NCI-H226 (cell line): ENCODE measurements around the gene DHX29.

Experiments
- DNase-seq: peaks from one replicate; pipeline ENCODE4 v3.0.0-alpha.2; 2015

Gene DHX29

GRCh38 chr5:55316289-55316688 is 8.8 kb upstream of the DHX29 start:
- DNase-seq, result no peak

DNA sequence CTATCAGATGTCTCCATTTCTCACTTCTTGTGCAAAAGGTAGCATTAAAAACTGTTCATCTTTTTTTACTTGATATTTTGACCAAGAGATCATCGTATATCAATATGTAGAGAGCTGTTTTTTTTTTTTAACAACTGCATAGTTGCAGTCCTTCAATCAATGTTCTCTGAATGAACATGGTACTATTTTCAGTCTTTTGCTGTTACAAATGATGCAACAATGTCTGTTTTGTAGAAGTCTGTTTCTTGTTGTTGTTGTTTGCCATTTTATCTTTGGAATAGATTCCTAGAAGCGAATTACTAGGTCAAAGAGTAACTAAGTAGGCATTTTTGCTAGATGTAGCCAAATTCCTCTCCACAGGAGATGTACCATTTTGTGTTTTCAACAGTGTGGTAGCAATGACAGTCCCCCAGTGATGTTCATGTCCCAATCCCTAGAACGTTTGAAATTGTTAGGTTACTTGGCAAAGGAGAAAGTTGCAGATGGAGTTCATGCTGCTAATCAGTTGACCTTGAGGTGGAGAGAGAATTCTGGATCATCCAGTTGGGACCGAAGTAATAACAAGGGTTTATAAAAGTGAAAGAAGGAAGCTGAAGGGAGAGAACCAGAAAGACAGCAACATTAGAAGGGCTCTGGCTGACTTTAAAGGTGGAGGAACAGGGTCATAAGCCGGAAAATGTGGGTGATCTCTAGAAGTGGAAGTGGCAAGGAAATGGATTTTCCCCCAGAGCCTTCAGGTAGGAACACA is 6.5 kb upstream of the DHX29 start:
- no peak for DNase-seq

GRCh38 chr5:55308254-55308836 is 851 bp upstream of the DHX29 start:
- DNase-seq, result no peak

- no peak for DNase-seq
Measured at GRCh38 chr5:55306641-55307382, 682 bp downstream of the DHX29 start.

GRCh38 chr5:55305345-55305744 is 2.1 kb downstream of the DHX29 start:
- no peak for DNase-seq

GRCh38 chr5:55304584-55304983 is 2.9 kb downstream of the DHX29 start:
- DNase-seq, result no peak

DNA sequence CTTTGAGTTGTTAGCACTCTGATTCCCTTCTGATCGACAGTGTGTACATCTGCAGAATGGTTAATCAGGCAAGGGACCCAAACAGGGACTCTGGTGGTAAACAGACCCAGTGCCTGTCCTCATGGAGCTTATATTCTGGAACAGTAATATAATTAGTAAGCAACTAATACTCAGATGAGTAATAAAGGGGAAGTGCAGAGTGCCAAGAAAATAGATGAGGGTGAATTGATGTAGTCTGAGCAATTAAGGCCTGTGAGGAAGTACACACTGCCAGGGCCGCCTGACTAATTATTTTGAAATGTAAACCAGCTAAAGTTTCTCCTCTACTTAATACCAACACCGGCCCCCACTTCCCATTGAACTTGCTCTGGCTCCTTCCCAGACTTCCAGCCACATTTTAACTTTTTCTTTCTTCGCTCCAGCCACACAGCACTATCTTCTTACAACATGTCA is 4.2 kb downstream of the DHX29 start:
- peak; percentile 78 for DNase-seq

GRCh38 chr5:55300890-55301289 is 6.6 kb downstream of the DHX29 start:
- no peak for DNase-seq

- DNase-seq, result no peak
Measured at GRCh38 chr5:55294935-55295334, 12.6 kb downstream of the DHX29 start.

DNA sequence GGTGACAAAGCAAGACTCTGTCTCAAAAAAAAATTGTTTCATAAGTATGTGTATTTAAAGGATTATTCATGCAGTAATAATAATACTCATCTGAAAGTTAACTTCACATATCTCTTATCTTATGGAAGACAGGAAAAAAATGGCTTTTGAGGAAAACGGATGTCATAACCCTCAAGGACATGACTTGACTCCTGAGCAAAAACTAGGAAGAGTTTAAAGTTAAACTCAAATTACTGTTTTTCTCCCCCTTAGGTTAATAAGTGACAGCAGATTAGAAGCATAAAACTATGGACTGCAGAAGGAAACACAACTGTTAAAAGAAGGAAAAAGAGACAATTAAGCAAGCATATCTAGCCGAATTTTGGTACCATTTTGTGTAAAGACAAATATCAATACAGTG is 16.5 kb downstream of the DHX29 start:
- DNase-seq, result no peak

- DNase-seq, result no peak
Measured at GRCh38 chr5:55289808-55290207, 17.7 kb downstream of the DHX29 start.

DNA sequence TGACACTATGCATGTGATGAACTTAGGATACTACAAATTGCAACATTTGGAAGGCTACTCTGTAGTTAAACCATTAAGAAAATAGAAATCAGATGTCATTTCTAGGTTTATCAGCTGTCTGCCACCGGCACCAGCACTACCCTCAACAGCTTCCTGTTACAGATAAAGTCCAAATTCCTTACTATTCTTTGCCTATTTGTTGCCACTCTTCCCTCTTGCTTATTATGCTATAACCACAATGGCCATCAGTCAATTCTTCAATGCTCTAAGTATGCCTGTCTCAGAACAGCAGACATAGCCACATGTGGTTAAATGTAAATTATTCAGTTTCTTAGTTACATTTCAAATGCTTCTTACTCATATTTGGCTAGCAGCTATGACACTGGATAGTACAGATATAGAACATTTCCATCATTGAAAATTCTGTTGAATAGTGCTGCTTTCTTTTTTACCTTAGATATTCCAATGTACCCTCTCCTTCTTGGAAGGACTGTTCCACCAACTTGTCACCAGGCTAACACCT is 21.0 kb downstream of the DHX29 start:
- no peak for DNase-seq

GRCh38 chr5:55278778-55279177 is 28.7 kb downstream of the DHX29 start:
- no peak for DNase-seq

DNA sequence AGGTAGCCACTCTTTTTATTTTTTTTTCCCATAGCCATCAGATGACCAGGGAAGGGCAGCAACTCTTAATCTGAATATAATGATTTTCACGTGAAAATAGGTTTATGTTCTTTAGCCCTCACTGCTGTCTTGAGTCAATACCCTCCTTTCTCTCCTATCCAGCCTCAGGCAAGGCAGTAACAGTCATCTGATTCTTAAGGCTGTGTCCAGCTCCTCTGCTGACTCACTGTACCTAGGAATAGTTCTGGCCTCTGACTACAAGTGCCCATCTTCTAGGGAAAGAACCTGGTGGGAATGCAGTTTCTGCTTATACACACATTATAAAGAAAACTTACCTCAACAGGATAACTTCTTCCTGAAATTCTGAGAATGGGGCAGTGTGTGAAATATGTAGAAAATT is 30.7 kb downstream of the DHX29 start:
- peak; percentile 28 for DNase-seq

GRCh38 chr5:55258339-55258738 is 49.2 kb downstream of the DHX29 start:
- no peak for DNase-seq

DNA sequence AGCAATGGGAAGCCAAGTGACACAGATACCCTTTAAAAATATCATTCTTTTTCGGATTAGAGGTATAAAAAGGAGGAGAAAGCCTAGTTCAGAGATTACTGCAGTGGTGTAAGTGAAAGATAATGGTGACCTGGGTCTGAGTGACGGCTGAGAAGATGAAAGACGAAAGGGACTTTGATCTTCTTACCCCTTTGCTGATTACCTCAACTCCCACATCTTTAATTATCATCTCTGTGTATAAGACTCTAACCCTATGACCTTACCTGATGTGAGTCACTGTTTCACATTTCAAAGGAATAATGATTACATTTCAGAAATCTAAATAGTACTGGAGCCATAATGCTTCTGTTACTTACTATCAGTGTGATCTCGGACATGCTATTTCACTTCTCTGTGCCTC is 52.7 kb downstream of the DHX29 start:
- no peak for DNase-seq

GRCh38 chr5:55250064-55250463 is 57.4 kb downstream of the DHX29 start:
- DNase-seq, result no peak

DNA sequence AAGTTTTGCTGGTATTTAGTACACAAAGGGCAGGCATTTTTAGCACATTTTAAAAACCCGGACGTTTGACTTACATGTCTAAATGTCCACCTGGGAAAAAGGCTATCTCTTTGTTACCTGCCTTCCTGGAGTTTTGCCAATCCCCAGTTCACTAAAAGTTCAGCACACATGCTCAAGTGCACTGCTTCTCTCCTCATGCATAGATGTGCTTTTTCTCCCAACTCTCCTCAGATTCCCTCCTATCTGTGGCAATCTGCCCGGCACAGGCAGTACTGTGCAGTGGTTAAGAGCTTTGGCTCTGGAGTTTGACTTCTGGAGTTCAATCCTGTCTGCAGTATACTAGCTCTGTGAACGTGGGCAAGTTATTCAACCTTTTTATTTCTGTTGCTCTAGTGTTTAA is 65.7 kb downstream of the DHX29 start:
- DNase-seq, result no peak

GRCh38 chr5:55236800-55237199 is 70.7 kb downstream of the DHX29 start:
- DNase-seq, result no peak

DNA sequence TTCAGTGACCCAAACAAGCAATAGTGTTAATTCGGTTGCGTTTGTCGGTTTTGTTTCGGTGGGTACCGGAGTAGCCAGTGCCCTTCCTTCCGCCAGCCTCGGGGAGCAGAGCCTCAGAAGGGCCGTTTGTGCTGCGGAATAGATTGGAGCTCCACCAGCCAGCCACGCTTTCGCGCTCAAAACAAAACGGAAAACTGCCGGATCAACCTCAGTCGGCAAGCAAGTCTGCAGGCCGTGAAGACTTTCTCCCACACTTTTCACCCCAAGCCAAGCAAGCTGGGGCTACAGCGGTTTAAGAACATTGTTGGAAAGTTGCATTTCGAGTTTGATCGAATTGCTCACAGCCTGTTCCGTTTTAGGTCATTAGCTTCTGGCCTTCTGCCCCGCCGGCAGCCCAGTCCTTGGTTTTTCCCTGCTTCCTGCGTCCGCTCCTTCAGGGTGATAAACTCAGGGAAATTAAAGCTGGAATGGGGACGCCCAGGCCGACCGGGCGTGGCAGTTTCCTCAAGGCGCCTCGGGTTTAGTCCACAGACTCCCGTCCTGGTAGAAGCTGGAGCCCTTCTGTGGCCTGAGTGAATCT is 73.3 kb downstream of the DHX29 start:
- peak; percentile 23 for DNase-seq

- peak; percentile 87 for DNase-seq
Measured at GRCh38 chr5:55232985-55233928, 74.2 kb downstream of the DHX29 start, which contains the start of gene CCNO. Gene CCNO, minus strand, starts transcription at chr5:55233608. Its CDS starts 85 bp downstream, at chr5:55233523.
